HT-29 (cell line): ENCODE data around the gene CCDC7. TPM values are rescaled to one million over a fixed set of nuclear protein-coding genes. Genes with fewer than 3 reads are reported as not detected.
"Not testable (repeated sequence)": the region's sequence is repeated elsewhere in the genome, so short reads cannot be mapped to it uniquely, and the experiment has no call there.

Experiments
- DNase-seq: peaks from one replicate; pipeline ENCODE4 v3.0.0-alpha.2; 2015; ENCODE audit warnings: low spot score
- total RNA-seq: library from RNA; depleted of rRNA; stranded (reverse); fragments of >200 nt; shearing (Covaris generic); gene quantifications from 2 replicates; pipeline ENCODE4 v1.2.3, GENCODE V29; 2014; rRNA removed

The CCDC7 gene
- 0.31 and 1.3 TPM in 2 replicates for total RNA-seq

GRCh38 chr10:32445740-32446535 is at the start of gene CCDC7:
Gene CCDC7, plus strand, starts transcription at chr10:32446140. Its CDS starts 5,503 bp downstream, at chr10:32451643.
- DNase-seq: peak; percentile 91

DNA sequence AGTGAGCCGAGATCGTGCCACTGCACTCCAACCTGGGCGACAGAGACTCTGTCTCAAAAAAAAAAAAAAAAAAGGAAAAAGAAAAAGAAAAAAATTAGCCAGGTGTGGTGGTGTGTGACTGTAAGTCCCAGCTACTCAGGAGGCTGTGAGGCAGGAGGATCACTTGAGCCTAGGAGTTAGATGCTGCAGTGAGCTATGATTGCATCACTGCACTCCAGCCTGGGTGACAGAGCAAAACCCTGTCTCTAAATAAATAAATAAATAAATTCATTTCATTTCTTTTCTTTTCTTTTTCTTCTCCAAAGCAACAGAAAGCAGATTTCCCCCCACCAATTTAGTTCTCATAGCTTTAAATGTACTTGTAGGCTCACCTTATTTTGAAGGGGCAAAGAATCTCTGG is 48.8 kb upstream of the CCDC7 start:
- not testable (repeated sequence) for DNase-seq

- not testable (repeated sequence) for DNase-seq
Observed at GRCh38 chr10:32399720-32400119, 46.2 kb upstream of the CCDC7 start.

GRCh38 chr10:32400961-32401360 is 45.0 kb upstream of the CCDC7 start:
- DNase-seq: no peak

DNA sequence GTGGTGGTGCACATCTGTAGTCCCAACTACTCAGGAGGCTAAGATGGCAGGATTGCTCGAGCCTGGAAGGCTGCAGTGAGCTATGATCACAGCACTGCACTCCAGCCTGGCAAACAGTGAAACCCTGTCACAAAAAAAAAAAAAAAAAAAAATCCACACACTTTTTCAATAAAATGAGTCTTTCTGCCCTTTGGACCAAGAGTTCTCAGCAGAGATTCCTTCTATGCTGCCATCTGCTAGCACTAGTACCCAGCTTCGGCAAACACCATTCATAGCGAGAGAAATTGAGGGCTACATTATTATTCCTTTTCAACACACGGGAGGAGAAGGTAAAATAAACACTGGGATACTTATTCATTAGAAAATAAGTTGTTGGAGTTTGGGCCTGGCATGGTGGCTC is 43.4 kb upstream of the CCDC7 start:
- no peak for DNase-seq

DNA sequence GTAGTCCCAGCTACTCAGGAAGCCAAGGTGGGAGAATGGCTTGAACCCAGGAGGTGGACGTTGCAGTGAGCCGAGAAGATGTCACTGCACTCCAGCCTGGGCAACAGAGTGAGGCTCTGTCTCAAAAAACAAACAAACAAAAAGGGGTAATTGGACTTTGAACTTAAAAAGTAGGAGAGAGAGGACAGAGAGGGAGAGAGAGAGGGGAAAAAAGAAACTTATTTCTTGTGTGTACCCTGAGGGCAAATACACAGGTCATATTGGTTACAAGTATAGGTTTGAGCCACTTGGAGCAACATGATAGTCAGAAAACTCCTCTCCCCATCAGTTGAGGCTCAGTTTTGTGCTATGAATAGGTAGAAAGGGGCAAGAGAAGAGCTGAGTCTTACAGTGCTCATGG is 42.8 kb upstream of the CCDC7 start:
- DNase-seq: no peak

GRCh38 chr10:32408690-32409089 is 37.2 kb upstream of the CCDC7 start:
- no peak for DNase-seq

- DNase-seq: no peak
Observed at GRCh38 chr10:32409741-32410140, 36.2 kb upstream of the CCDC7 start.

DNA sequence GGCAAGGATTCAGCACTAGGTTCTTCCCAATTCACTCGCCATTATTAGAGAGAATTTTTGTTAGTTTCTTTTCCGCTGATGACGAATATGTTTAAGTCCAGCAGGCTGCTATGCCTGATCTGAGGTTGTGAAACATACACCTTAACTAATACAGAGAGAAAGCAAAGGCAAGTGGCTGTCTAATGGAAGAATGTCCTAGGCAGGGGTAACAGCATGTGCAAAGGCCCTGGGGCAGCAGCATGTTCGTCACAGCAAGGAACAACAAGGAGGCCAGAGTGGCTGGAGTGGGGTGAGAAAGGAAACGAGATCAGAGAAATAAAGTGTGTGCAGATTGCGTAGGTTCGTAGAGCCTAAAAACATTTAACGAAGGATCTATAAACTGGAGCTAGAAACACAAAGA is 35.4 kb upstream of the CCDC7 start:
- DNase-seq: no peak

- no peak for DNase-seq
Observed at GRCh38 chr10:32411797-32412498, 34.0 kb upstream of the CCDC7 start.

- no peak for DNase-seq
Observed at GRCh38 chr10:32412499-32412853, 33.5 kb upstream of the CCDC7 start.

DNA sequence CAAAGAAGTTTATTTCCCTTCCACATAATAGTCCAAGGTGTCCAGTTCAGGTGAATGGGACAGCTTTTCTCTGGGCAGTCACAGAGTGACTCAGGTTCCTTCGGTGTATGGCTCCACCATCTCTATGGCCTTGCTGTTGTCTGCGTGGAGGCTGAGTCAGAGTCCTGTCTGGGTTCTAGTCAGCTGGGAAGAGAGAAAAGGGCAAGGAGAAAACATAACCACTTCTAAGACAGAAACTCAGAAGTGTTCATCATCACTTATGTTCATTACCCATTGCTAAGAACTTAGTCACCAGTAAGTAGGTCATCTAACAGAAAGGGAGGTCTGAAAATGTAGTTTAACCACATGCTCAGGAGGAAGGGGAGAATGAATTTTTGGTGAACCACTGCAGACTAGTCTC is 32.4 kb upstream of the CCDC7 start:
- DNase-seq: no peak

DNA sequence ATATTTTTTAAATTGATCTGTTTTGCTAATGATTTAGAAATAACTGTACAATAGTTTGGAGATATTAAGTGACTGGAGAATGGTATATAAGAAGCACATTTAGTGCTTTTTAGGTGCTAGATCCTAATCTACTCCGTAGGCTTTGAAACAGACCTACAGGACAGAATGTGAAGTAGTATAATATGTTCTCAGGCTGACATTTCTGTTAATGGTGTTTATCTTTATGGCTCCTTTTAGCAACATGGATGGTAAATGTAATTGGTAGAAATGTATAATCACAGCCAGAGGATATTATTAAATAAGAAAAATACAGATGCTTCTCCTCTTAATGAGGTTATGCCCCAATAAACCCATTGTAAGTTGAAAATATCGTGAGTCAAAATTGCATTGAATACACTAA is 30.6 kb upstream of the CCDC7 start:
- DNase-seq: no peak

DNA sequence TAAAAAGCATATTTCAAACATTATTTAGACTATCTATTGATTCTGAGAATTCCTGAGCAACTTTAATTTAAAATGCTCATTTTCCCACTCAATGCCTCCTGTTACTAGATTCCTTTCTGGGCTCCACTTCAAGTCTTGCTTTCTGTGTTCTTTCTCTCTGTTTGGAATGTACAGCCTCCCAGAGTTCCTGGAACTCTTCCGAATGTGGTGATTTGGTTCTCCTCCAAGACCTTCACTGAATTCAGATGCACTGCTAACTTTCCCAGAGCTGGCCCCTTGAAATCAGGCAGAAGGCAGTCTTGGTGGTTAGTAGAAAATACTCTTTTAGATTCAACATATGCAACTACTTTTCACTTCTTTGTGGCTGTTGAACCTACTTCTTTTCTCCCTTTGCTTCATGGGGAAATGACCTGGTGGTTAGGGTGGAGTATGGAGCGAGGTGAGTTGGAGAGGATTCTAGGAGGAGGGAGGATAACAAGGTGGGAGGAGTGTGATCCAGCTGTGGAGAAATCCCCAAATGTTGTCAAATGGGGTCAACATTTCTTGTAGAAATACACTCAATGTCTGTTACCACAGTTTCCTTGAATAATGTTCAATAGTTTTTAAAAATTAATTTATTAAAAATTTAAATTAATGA is 27.9 kb upstream of the CCDC7 start:
- no peak for DNase-seq

GRCh38 chr10:32418572-32418971 is 27.4 kb upstream of the CCDC7 start:
- no peak for DNase-seq

- no peak for DNase-seq
Observed at GRCh38 chr10:32419615-32420014, 26.3 kb upstream of the CCDC7 start.

GRCh38 chr10:32426186-32426585 is 19.8 kb upstream of the CCDC7 start:
- DNase-seq: no peak

DNA sequence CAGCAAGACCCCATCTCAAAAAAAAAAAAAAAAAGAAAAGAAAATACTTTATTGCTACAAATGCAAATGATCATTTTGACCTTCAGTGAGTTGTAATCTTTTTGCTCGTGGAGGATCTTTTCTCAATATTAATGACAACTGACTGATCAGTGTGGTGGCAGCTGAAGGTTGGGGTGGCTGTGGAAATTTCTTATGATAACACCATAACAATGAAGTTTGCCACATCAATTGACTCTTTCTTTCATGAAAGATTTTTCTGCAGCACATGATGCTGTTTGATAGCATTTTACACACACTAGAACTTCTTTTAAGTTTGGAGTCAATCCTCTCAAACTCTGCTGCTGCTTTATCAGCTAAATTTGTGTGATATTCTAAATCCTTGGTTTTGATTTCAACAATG is 12.4 kb upstream of the CCDC7 start:
- no peak for DNase-seq

GRCh38 chr10:32436215-32436614 is 9.7 kb upstream of the CCDC7 start:
- DNase-seq: no peak

DNA sequence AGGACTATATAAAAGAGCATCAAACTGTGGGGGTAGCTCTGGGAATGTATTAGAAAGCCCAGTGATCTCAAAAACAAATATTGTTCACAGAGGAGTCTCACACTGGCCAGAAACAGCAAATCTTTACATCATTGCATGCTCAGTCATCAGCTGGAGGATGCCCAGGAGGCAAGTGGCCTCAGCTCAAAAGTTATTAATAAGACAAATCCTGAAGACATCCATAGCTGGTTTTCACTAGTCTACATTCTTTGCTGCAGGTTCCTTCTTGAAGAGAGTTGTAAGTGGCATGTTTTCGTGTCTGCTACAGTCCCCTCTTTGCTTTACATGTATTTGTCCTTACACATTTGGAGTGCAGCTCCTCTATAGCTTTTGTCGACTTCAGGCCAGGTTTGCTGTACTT is 8.6 kb upstream of the CCDC7 start:
- DNase-seq: no peak

DNA sequence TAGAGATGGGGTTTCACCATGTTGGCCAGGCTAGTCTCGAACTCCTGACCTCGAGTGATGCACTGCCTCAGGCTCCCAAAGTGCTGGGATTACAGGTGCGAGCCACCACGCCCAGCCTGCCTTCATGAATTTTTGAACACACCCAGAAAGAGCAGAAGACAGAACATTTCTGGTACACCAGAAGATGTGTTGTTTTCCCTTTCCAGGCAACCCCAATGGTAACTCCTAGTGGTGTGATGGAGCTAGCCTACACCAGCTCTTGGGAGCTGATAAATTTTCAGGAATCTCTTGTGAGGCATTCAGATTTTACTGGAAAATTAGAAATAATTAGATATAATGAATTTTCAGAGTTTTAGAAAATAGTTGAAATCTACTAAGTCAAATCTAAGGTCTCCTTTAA is 904 bp upstream of the CCDC7 start:
- DNase-seq: no peak

- peak; percentile 60 for DNase-seq
Observed at GRCh38 chr10:32446536-32447406, 831 bp downstream of the CCDC7 start.
